COR-L47 (cell line): ENCODE data around the gene COQ5.
A peak's percentile ranks its signal among the peaks of the same experiment; 100 is the strongest.
"Not testable (repeated sequence)": the region's sequence is repeated elsewhere in the genome, so short reads cannot be mapped to it uniquely, and the experiment has no call there.

ENCODE experiments used
- DNase-seq: peaks from one replicate; lab custom pipeline; 2025; lab: John Stamatoyannopoulos, UW

The COQ5 gene

GRCh38 chr12:120529641-120530417, 871 bp upstream of the COQ5 start:
- peak; percentile 26 for DNase-seq

- DNase-seq = no peak
Measured at GRCh38 chr12:120522568-120522967, 6.4 kb downstream of the COQ5 start.

- DNase-seq = not testable (repeated sequence)
Measured at GRCh38 chr12:120519324-120519723, 9.6 kb downstream of the COQ5 start.

GRCh38 chr12:120515496-120515895, 13.5 kb downstream of the COQ5 start:
- no peak for DNase-seq

GRCh38 chr12:120514002-120514401, 15.0 kb downstream of the COQ5 start:
- no peak for DNase-seq

- DNase-seq = no peak
Measured at GRCh38 chr12:120508537-120508936, 20.4 kb downstream of the COQ5 start.

GRCh38 chr12:120504587-120504986, 24.4 kb downstream of the COQ5 start:
- DNase-seq = no peak

GRCh38 chr12:120500581-120500980, 28.4 kb downstream of the COQ5 start:
- no peak for DNase-seq

- DNase-seq = no peak
Measured at GRCh38 chr12:120498870-120499515, 30.0 kb downstream of the COQ5 start.

GRCh38 chr12:120497524-120498150, 31.3 kb downstream of the COQ5 start:
- DNase-seq = no peak

- peak; percentile 69 for DNase-seq
Measured at GRCh38 chr12:120496413-120497340, 32.3 kb downstream of the COQ5 start.

- DNase-seq = peak; percentile 95
Measured at GRCh38 chr12:120495731-120496412, 33.1 kb downstream of the COQ5 start, which contains the start of gene DYNLL1. TSS of gene DYNLL1 (plus strand) at chr12:120496113. CDS start at chr12:120496422, 309 bp downstream.

- DNase-seq = no peak
Measured at GRCh38 chr12:120495186-120495730, 33.7 kb downstream of the COQ5 start.

GRCh38 chr12:120490833-120491512, 38.0 kb downstream of the COQ5 start:
- no peak for DNase-seq

- DNase-seq = no peak
Measured at GRCh38 chr12:120490325-120490724, 38.6 kb downstream of the COQ5 start.

- DNase-seq = no peak
Measured at GRCh38 chr12:120489018-120489417, 39.9 kb downstream of the COQ5 start.

- DNase-seq = no peak
Measured at GRCh38 chr12:120488057-120488640, 40.8 kb downstream of the COQ5 start.

GRCh38 chr12:120487552-120487951, 41.4 kb downstream of the COQ5 start:
- not testable (repeated sequence) for DNase-seq

- no peak for DNase-seq
Measured at GRCh38 chr12:120485961-120486881, 42.7 kb downstream of the COQ5 start.
